GM18498 (cell line): ENCODE data around the gene EIF1B.

Source experiments
- ATAC-seq: cut with Tn5 transposase; IDR thresholded peaks from one replicate; pipeline ENCODE4 v1.9.1; 2021; ENCODE audit warnings: mild to moderate bottlenecking, moderate library complexity; ENCODE audit not compliant: unreplicated experiment

EIF1B gene

GRCh38 chr3:40308725-40309417 is 636 bp upstream of the EIF1B start:
- peak; percentile 1 for ATAC-seq

GRCh38 chr3:40309925-40310695 is 603 bp downstream of the EIF1B start:
- ATAC-seq: peak; percentile 31

GRCh38 chr3:40310705-40311104 is 1.2 kb downstream of the EIF1B start:
- ATAC-seq: no peak

- ATAC-seq: no peak
Observed at GRCh38 chr3:40312661-40313226, 3.2 kb downstream of the EIF1B start.

- no peak for ATAC-seq
Observed at GRCh38 chr3:40313975-40314860, 4.7 kb downstream of the EIF1B start.

GRCh38 chr3:40317061-40317855 is 7.8 kb downstream of the EIF1B start:
- ATAC-seq: peak; percentile 79

GRCh38 chr3:40321818-40322217 is 12.3 kb downstream of the EIF1B start:
- no peak for ATAC-seq

GRCh38 chr3:40323946-40324345 is 14.4 kb downstream of the EIF1B start:
- no peak for ATAC-seq

- ATAC-seq: no peak
Observed at GRCh38 chr3:40324621-40325020, 15.1 kb downstream of the EIF1B start.

- ATAC-seq: no peak
Observed at GRCh38 chr3:40325465-40325864, 16.0 kb downstream of the EIF1B start.

GRCh38 chr3:40328374-40328773 is 18.9 kb downstream of the EIF1B start:
- no peak for ATAC-seq

GRCh38 chr3:40329071-40329470 is 19.6 kb downstream of the EIF1B start:
- no peak for ATAC-seq

GRCh38 chr3:40332684-40333083 is 23.2 kb downstream of the EIF1B start:
- ATAC-seq: no peak

- ATAC-seq: no peak
Observed at GRCh38 chr3:40333416-40333815, 23.9 kb downstream of the EIF1B start.

GRCh38 chr3:40333852-40334251 is 24.3 kb downstream of the EIF1B start:
- ATAC-seq: no peak

- no peak for ATAC-seq
Observed at GRCh38 chr3:40336101-40336500, 26.6 kb downstream of the EIF1B start.

- ATAC-seq: no peak
Observed at GRCh38 chr3:40336511-40337135, 27.1 kb downstream of the EIF1B start.

- peak; percentile 72 for ATAC-seq
Observed at GRCh38 chr3:40337136-40338108, 27.9 kb downstream of the EIF1B start.

- no peak for ATAC-seq
Observed at GRCh38 chr3:40339871-40340270, 30.4 kb downstream of the EIF1B start.
